IPS-15b (cell line): ENCODE results near the gene HSF5.
A peak's percentile ranks its signal among the peaks of the same experiment; 100 is the strongest.
"Not testable (repeated sequence)": the region's sequence is repeated elsewhere in the genome, so short reads cannot be mapped to it uniquely, and the experiment has no call there.

Experiments
- H3K27me3 ChIP-seq: one replicate; pipeline ENCODE4 v1.6.1; 2013; ENCODE audit warnings: low read length; ENCODE audit not compliant: control insufficient read depth, insufficient read depth
- H3K36me3 ChIP-seq: one replicate; pipeline ENCODE4 v1.6.1; 2013; ENCODE audit warnings: low read length; ENCODE audit not compliant: control insufficient read depth, insufficient read depth
- H3K4me1 ChIP-seq: one replicate; pipeline ENCODE4 v1.6.1; 2013; ENCODE audit warnings: mild to moderate bottlenecking, low read length; ENCODE audit not compliant: control insufficient read depth, insufficient read depth
- H3K4me3 ChIP-seq: one replicate; pipeline ENCODE4 v1.5.1; 2013; ENCODE audit warnings: low read depth, low read length
- H3K9ac ChIP-seq: one replicate; pipeline ENCODE4 v1.6.1; 2013; ENCODE audit warnings: low read depth, mild to moderate bottlenecking, low read length
- H3K9me3 ChIP-seq: one replicate; pipeline ENCODE4 v1.6.1; 2013; ENCODE audit warnings: mild to moderate bottlenecking, low read length; ENCODE audit not compliant: control insufficient read depth, insufficient read depth

HSF5 gene

DNA sequence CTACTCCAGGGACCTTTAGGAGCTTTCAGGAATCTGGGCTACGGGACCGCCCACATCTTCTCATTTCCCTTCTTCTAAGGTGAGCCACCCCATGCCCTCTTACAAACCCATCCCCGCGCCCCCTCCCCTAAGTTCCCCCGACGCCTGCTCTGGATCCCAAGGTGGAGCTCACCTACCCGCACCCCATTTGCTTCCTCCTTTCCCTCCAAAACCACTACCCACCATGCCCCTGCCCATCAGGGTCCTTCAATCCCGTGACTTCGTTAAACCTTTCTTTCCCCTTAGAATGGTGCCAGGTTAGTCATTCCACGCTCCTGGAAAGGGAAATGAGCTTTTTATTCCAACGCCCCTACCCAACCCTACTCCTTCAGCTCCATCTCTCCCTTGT, 26.6 kb upstream of the HSF5 start:
- Histone ChIP-seq H3K9me3 (no peaks in the 10 kb centered on the region), H3K36me3 (peaks cover 24% of the 10 kb centered on the region), H3K9ac (peak overlapping the region; percentile 60), H3K4me1 (peaks cover 17% of the 10 kb centered on the region), H3K27me3 (no peaks in the 10 kb centered on the region), H3K4me3 (peak overlapping the region; percentile 82)

DNA sequence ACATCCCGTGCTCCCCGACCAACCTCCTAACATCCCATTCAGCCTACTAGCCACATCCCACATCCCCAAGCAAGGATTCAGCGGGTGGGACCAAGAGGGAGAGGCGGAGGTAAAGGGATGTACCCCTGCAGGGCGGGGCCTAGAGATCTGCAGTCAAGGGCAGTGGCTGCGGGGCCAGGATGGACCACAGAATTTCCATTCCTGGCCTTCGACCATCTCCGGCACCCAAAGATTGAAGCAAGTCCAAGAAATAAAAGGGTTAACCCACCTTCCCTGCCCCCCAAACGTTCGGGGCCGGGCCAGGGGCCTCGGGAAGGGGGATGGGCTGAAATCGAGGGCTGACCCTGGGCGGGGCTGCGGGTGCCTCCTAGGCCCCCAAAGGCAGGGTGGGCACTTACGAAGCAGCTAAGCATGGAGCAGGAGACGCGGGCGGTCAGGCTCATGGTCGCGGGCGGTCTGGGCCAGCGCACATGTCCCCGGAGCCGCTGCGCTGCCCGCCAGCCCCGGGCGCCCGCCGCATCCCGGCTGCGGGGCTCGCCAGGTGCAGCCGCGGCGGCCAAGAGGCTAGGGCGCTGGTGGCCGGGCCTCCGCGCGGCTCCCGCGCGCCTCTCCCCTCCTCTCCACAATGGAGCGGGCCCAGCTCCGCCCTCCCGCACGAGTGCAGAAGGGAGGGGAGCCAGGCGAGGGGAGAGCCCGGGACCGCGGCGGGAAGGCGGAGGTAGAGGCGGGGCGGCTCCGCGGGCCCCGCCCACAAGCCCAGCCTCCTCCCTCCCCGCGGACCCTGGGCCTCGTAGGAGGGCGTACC, 26.0 kb upstream of the HSF5 start, which contains the start of gene MTMR4:
Gene MTMR4, minus strand, starts transcription at position 674 of the 805 bp plus-strand sequence. Its CDS starts 231 bp downstream, at position 443.
- peaks cover 27% of the 10 kb centered on the region for H3K36me3 ChIP-seq
- no peaks in the 10 kb centered on the region for H3K27me3 ChIP-seq
- peak within 1 kb of the TSS; percentile 60 for H3K9ac ChIP-seq
- peaks cover 17% of the 10 kb centered on the region for H3K4me1 ChIP-seq
- peak within 1 kb of the TSS; percentile 82 for H3K4me3 ChIP-seq
- no peaks in the 10 kb centered on the region for H3K9me3 ChIP-seq

DNA sequence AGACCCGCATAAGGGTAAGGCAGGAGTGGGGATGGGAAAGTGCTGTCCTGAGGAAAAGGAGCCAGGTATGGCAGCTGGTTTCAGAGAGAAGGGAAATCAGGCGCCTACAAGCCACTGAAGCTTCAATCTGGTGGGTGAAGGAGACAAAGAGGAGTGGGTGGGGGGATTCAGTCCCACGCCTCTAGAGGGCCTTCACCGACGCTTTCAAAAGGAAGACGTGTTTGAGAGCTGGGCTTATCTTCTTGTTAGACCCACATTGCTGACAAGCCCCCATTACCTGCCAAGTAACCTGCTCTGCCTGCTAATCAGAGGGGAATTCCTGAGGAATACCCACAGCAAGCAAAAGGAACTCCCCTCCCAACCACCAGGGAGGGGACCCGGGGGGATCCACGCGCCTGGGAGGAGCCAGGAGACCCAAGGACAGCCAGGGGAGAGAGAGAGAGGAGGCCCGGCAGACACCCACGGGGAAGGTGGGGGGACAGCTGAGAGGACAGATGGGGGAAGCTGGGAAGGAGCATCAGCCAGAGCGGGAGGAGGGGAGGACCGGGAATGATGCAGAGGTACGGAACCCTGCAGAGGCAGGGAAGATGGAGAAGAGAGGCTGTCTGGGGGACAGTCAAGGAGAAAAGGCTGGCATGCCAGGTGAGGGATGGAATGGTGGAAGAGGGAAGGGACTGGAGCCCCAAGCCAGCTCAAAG, 25.2 kb upstream of the HSF5 start:
- Histone ChIP-seq H3K27me3 (no peaks in the 10 kb centered on the region), H3K9ac (peak overlapping the region; percentile 29), H3K4me1 (peaks cover 15% of the 10 kb centered on the region), H3K9me3 (no peaks in the 10 kb centered on the region), H3K36me3 (peaks cover 29% of the 10 kb centered on the region), H3K4me3 (peak overlapping the region; percentile 82)

DNA sequence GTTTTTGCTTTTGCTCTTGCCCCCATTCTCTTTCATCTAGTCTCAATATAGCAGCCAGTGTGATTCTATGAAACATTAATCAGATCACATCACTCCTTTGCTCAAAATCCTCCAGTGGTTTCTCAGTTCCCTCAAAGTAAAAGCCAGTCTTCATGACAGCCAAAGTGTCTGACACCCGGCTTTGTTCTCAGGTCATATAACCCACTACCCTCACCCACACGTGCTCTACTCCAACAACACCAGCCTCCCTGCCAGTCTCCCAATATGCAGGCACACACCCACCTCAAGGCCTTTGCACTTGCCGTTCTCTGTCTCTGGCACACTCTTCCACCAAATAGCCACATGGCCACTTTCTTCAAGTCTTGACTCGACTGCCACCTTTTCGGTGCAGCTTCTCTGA, 21.9 kb upstream of the HSF5 start:
- H3K4me3 ChIP-seq, result no peak overlapping the region
- peaks cover 55% of the 10 kb centered on the region for H3K36me3 ChIP-seq
- peaks cover 5% of the 10 kb centered on the region for H3K4me1 ChIP-seq
- H3K27me3 ChIP-seq, result no peaks in the 10 kb centered on the region
- no peaks in the 10 kb centered on the region for H3K9me3 ChIP-seq
- no peak overlapping the region for H3K9ac ChIP-seq

DNA sequence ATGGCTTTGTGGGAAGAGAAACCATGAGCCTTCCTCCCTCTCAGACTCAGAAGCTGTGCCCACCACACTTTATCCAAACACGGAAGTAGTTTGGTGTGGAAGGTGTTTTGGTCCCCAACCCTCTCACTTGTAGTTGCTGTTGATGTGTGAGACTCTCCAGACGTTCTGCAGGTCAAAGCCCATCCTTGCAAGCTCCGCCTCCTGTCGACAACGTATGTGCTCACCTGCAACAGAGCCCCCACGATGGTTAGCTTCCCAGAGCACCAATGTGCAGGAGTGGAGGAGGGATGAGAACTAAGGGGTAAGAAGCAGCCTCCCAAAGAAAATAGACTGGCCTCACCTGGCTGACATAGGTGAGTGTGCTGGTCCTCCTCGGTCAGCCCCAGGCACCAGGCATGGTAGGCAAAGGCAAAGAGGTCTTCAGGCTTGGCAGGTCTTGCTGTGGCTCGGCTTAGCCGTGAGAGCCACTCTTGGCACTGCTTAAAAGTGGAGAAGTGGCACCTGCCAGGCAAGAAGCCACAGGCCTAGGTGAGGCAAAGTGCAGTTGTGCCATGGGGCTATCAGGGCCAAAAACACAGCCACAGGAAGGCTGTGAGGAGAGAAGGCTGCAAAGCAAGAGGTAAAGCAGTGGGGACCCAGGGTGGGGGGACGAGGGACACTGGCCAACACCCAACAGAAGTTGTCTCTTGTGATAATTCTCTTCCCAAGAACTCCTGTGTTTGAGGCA, 20.3 kb upstream of the HSF5 start:
- Histone ChIP-seq H3K4me1 (peaks cover 3% of the 10 kb centered on the region), H3K9ac (no peak overlapping the region), H3K27me3 (no peaks in the 10 kb centered on the region), H3K4me3 (no peak overlapping the region), H3K36me3 (peaks cover 69% of the 10 kb centered on the region), H3K9me3 (no peaks in the 10 kb centered on the region)

DNA sequence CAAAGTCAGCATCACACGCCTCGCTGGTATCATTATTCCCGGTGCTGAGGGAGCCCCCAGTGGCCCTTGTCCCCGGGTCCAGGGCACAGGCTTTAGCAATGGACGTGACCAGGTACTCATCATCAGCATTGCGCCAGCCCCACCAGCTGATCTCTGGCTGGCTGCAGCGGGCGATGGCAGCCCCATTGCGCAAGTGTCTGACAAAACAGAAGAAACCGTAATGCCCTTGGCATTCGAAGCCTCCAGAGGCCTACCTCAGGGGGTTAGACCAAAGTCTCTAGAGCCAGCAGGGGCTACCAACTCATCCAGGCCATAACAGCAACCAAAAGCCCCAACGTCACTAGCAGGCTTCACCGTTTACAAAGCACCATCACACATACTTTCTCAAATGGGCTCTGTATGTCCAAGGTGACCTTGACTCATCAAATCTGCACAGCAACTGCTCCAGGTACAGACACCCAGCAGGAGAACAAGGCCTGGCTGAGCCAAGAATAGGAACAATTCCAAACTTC, 19.0 kb upstream of the HSF5 start:
- Histone ChIP-seq H3K4me1 (no peaks in the 10 kb centered on the region), H3K27me3 (no peaks in the 10 kb centered on the region), H3K36me3 (peaks cover 68% of the 10 kb centered on the region), H3K9ac (no peak overlapping the region), H3K9me3 (no peaks in the 10 kb centered on the region), H3K4me3 (no peak overlapping the region)

DNA sequence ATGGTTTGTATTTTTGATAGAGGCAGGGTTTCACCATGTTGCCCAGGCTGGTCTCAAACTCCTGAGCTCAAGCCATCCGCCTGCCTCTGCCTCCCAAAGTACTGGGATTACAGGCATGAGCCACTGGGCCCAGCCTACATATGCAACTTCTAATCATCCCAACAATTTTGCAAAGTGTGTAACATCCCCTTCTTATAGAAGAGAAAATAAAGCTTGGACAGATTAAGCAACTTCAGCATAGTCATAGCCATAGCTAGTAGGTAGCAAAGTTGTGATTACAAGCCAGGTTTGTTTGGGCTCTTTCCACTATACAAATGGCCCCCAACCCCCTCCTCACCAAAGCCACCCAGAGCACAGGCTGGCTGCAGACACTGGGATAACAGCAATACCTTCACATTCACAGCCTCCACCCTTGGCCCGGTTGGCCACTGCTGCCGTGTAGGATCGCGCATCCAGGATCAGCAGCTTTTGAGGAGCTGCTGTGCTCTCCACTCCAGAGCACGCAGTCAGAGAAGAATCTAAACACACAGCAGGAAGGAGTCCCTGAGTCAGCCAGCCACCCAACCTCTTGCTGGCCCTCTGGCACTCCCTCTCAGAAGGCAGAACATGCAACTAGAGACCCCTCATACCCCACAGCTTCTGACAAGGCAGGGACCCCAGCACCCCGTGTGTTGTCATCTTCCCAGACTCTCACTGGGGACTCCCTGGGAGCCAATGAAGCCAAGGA, 18.3 kb upstream of the HSF5 start:
- H3K4me1 ChIP-seq, result no peaks in the 10 kb centered on the region
- peaks cover 65% of the 10 kb centered on the region for H3K36me3 ChIP-seq
- H3K9me3 ChIP-seq, result no peaks in the 10 kb centered on the region
- no peaks in the 10 kb centered on the region for H3K27me3 ChIP-seq
- no peak overlapping the region for H3K4me3 ChIP-seq
- H3K9ac ChIP-seq, result no peak overlapping the region

DNA sequence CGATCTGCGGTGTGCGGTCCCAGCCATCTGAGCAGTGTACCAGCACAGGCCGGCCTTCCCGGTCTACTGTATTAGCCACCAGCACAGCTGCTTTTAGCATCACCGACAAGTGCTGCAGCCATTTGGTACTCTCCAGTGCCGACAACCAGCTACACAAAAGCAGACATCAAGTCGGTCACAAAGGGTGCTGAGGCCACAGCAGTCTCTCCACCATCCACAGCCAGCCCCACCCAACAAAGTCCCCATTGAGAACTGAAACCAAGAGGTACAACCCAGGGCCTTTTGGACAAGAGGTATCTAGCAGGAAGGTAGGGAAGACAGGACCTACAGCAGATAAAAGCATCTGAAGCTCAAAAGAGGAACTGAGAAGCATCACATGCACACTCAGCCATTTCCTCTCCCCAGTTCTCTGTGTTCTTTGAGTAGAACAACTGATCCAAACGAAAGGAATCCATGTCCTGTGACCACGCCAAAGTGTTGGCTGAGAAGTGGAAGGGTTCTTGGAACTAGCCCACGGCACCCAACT, 16.7 kb upstream of the HSF5 start:
- Histone ChIP-seq H3K4me1 (no peaks in the 10 kb centered on the region), H3K36me3 (peaks cover 49% of the 10 kb centered on the region), H3K27me3 (no peaks in the 10 kb centered on the region), H3K9ac (no peak overlapping the region), H3K4me3 (no peak overlapping the region), H3K9me3 (no peaks in the 10 kb centered on the region)

DNA sequence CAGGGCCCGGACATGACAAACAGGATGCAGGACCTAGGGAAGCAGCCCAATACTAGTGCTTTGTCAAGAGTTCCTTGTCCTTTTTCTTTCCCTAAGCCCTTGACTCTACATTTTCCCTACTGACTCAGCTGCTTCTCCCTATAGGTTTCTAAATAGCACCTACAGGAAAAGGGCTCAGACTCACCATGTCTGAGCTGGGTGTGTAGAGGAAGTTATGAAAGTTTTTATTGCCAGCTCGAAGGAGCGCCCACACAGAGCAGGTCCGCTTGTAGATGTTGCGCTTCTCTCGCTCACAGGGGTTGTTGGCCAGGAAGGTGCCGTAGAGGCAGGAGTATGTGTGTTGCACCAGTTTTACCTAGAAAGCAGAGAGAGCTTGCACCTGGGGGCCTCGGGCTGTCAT, 15.7 kb upstream of the HSF5 start:
- H3K4me3 ChIP-seq, result no peak overlapping the region
- no peaks in the 10 kb centered on the region for H3K9me3 ChIP-seq
- peaks cover 45% of the 10 kb centered on the region for H3K36me3 ChIP-seq
- H3K4me1 ChIP-seq, result no peaks in the 10 kb centered on the region
- no peak overlapping the region for H3K9ac ChIP-seq
- H3K27me3 ChIP-seq, result no peaks in the 10 kb centered on the region

DNA sequence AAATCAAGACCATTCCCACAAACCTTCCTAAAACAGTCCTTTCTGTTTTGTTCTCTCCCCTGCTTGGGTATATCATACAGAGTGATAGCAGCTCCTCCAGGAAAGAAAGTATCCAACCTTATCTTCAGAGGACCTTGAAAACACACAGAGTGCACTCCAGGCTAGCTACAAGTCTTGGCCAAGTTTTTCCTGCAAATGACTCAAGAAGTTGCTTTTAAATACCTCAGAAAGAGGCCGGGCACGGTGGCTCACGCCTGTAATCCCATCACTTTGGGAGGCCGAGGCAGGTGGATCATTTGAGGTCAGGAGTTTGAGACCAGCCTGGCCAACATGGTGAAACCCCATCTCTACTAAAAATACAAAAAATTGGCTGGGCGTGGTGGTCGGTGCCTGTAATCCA, 14.9 kb upstream of the HSF5 start:
- H3K9me3 ChIP-seq, H3K4me1 ChIP-seq, H3K27me3 ChIP-seq, H3K4me3 ChIP-seq, H3K9ac ChIP-seq: not testable (repeated sequence)
- H3K36me3 ChIP-seq, result peaks cover 41% of the 10 kb centered on the region

DNA sequence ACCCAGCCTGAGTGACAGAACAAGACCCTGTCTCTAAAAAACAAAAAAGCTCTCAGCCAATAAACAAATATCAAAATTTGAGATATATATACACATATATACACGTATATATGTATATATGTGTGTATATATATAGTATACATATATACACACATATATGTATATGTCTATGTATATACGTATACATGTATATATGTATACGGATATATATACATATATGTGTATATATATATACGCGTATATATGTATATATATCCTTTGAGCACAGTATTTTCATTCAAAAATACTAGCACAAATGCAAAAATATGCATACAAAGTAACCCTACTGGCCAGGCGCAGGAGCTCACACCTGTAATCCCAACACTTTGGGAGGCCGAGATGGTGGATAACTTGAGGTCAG, 13.2 kb upstream of the HSF5 start:
- H3K9ac ChIP-seq, result no peak overlapping the region
- H3K4me3 ChIP-seq, result no peak overlapping the region
- H3K9me3 ChIP-seq, result no peaks in the 10 kb centered on the region
- H3K36me3 ChIP-seq, result peaks cover 25% of the 10 kb centered on the region
- no peaks in the 10 kb centered on the region for H3K4me1 ChIP-seq
- H3K27me3 ChIP-seq, result no peaks in the 10 kb centered on the region
